Endodermal cell (in vitro differentiated cells): ENCODE data around the gene TTC28. TPM values are rescaled to one million over a fixed set of nuclear protein-coding genes. Genes with fewer than 3 reads are reported as not detected.

Experiments
- DNase-seq: peaks from one replicate; pipeline ENCODE4 v3.0.0-alpha.2; 2017
- H3K27ac ChIP-seq: 2 replicates; pipeline ENCODE4 v1.5.1; 2013; ENCODE audit warnings: mild to moderate bottlenecking, low read depth, low read length, moderate library complexity
- H3K27me3 ChIP-seq: 2 replicates; pipeline ENCODE4 v1.6.1; 2013; ENCODE audit warnings: mild to moderate bottlenecking, low read length, moderate library complexity; ENCODE audit not compliant: insufficient read depth, control insufficient read depth, poor library complexity, severe bottlenecking
- H3K36me3 ChIP-seq: 2 replicates; pipeline ENCODE4 v1.7.0; 2013; ENCODE audit warnings: mild to moderate bottlenecking, low read length, moderate library complexity; ENCODE audit not compliant: control insufficient read depth, insufficient read depth
- H3K4me1 ChIP-seq: one replicate; pipeline ENCODE4 v1.7.0; 2013; ENCODE audit warnings: low read length; ENCODE audit not compliant: control insufficient read depth, insufficient read depth
- H3K4me3 ChIP-seq: 2 replicates; pipeline ENCODE4 v1.5.1; 2013; ENCODE audit warnings: mild to moderate bottlenecking, low read length, moderate library complexity
- H3K9ac ChIP-seq: 2 replicates; pipeline ENCODE4 v1.6.1; 2013; ENCODE audit warnings: mild to moderate bottlenecking, low read length, moderate library complexity; ENCODE audit not compliant: poor library complexity, severe bottlenecking; ENCODE audit errors: extremely low read depth
- H3K9me3 ChIP-seq: 2 replicates; pipeline ENCODE4 v1.6.1; 2013; ENCODE audit warnings: mild to moderate bottlenecking, low read length, moderate library complexity; ENCODE audit not compliant: control insufficient read depth
- H3K27ac Mint-ChIP-seq: 2 replicates; pipeline ENCODE4 v1.8.0; 2020; ENCODE audit warnings: mixed read lengths
- H3K27me3 Mint-ChIP-seq: 2 replicates; pipeline ENCODE4 v1.8.0; 2021; ENCODE audit warnings: mild to moderate bottlenecking, mixed read lengths; ENCODE audit not compliant: insufficient read depth
- H3K36me3 Mint-ChIP-seq: 2 replicates; pipeline ENCODE4 v1.8.0; 2020; ENCODE audit warnings: low read depth, mixed read lengths
- H3K4me1 Mint-ChIP-seq: 2 replicates; pipeline ENCODE4 v1.8.0; 2020; ENCODE audit warnings: mixed read lengths
- H3K4me3 Mint-ChIP-seq: 2 replicates; pipeline ENCODE4 v1.8.0; 2020; ENCODE audit warnings: mild to moderate bottlenecking, moderate library complexity, mixed read lengths
- H3K9me3 Mint-ChIP-seq: 2 replicates; pipeline ENCODE4 v1.8.0; 2020; ENCODE audit warnings: mild to moderate bottlenecking, mixed read lengths
- WGBS, 2 experiments: methylation state at CpG; one replicate each; pipeline versions ENCODE4 v1.1.5 to v1.1.7; 2013; ENCODE audit warnings: missing lambda C conversion rate in 2 of 2, mixed read lengths in 1 of 2; ENCODE audit not compliant: insufficient coverage in 1 of 2, insufficient read length in 1 of 2; 5-methylcytosine and 5-hydroxymethylcytosine counted together
- total RNA-seq, 2 donors: library from RNA; stranded (reverse); fragmentation: NEBNext Ultra II Directional in 1 of 2; extraction: Animal tissue kit (Norgen Biotek cat#: 25700) in 1 of 2; gene quantifications; 2 replicates in 1 of 2; 3 replicates in 1 of 2; pipeline ENCODE4 v1.2.1, GENCODE V29; 2021
- TF ChIP-seq, protein P1 (sequence below): fragments of 200-600 bp; sonication (generic); conservative IDR thresholded peaks from 2 replicates; pipeline ENCODE4 v1.5.0; 2021; ENCODE audit warnings: antibody characterized with exemption, mild to moderate bottlenecking

TTC28 gene
- total RNA-seq, 2 donors from 2014 or later = 28.6 to 34.0 TPM

DNA sequence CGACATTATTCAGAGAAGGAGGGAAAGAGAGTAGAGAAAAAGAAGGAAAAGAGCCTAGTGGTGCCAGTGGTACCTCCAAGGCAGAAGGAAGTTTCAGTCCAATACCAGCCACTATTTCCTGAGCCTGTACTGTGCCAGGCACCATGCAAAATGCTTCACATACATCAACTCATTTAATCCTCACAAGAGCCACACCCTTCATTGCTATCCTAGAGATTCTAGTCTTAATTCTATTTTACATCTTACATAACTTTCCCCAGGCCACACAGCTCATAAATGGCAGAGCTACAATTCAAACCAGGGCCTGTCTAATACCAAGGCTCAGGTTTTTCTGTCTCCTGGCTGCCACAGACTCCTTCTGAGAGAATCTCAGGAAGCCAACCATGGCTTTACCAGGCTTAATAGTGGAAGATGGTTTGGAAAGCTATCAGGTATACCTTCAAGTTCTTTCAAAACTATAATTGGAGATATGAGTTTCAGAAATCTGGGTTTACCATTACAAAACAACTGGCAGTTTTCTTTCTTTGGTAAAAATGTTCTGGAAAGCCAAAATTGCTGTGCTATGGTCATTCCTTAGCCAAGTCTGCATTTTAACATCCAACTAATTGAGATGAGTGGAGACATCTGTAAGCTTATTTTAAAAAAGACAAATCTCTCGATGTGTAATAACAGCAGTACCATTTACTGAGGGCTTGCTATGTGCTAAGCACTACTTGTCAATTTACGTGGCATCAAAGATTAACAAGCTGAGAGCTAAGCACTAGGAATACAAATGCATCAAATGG, 535.5 kb downstream of the TTC28 start:
- H3K36me3 ChIP-seq = no peaks in the 10 kb centered on the region
- no peaks in the 10 kb centered on the region for H3K9me3 ChIP-seq
- Mint-ChIP-seq H3K27me3 (no peaks in the 10 kb centered on the region), H3K4me1 (peaks cover 2% of the 10 kb centered on the region), H3K4me3 (no peak overlapping the region), H3K27ac (no peak overlapping the region), H3K9me3 (no peaks in the 10 kb centered on the region), H3K36me3 (no peaks in the 10 kb centered on the region)
- TF ChIP-seq, protein P1, sequence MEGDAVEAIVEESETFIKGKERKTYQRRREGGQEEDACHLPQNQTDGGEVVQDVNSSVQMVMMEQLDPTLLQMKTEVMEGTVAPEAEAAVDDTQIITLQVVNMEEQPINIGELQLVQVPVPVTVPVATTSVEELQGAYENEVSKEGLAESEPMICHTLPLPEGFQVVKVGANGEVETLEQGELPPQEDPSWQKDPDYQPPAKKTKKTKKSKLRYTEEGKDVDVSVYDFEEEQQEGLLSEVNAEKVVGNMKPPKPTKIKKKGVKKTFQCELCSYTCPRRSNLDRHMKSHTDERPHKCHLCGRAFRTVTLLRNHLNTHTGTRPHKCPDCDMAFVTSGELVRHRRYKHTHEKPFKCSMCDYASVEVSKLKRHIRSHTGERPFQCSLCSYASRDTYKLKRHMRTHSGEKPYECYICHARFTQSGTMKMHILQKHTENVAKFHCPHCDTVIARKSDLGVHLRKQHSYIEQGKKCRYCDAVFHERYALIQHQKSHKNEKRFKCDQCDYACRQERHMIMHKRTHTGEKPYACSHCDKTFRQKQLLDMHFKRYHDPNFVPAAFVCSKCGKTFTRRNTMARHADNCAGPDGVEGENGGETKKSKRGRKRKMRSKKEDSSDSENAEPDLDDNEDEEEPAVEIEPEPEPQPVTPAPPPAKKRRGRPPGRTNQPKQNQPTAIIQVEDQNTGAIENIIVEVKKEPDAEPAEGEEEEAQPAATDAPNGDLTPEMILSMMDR = no peak
- H3K27ac ChIP-seq = no peak overlapping the region
- no peak overlapping the region for H3K4me3 ChIP-seq
- H3K9ac ChIP-seq = no peak overlapping the region
- 90 to 92% methylated on average over 3 of the region's 3 CpGs for WGBS, 2 experiments
- no peak for DNase-seq
- H3K4me1 ChIP-seq = no peaks in the 10 kb centered on the region
- no peaks in the 10 kb centered on the region for H3K27me3 ChIP-seq

GRCh38 chr22:28143241-28143865, 536.3 kb downstream of the TTC28 start:
- Histone ChIP-seq H3K9ac (no peak overlapping the region), H3K27ac (no peak overlapping the region), H3K4me1 (no peaks in the 10 kb centered on the region), H3K4me3 (no peak overlapping the region), H3K36me3 (no peaks in the 10 kb centered on the region), H3K9me3 (no peaks in the 10 kb centered on the region), H3K27me3 (no peaks in the 10 kb centered on the region)
- H3K9me3 Mint-ChIP-seq = no peaks in the 10 kb centered on the region
- TF ChIP-seq, protein P1 = no peak
- no peak overlapping the region for H3K27ac Mint-ChIP-seq
- no peaks in the 10 kb centered on the region for H3K36me3 Mint-ChIP-seq
- no peak for DNase-seq
- WGBS, 2 experiments = 100% methylated on average over 2 of the region's 2 CpGs; no CpG with 5 or more reads in 1 of the 2 experiments
- no peaks in the 10 kb centered on the region for H3K27me3 Mint-ChIP-seq
- no peak overlapping the region for H3K4me3 Mint-ChIP-seq
- peaks cover 2% of the 10 kb centered on the region for H3K4me1 Mint-ChIP-seq

DNA sequence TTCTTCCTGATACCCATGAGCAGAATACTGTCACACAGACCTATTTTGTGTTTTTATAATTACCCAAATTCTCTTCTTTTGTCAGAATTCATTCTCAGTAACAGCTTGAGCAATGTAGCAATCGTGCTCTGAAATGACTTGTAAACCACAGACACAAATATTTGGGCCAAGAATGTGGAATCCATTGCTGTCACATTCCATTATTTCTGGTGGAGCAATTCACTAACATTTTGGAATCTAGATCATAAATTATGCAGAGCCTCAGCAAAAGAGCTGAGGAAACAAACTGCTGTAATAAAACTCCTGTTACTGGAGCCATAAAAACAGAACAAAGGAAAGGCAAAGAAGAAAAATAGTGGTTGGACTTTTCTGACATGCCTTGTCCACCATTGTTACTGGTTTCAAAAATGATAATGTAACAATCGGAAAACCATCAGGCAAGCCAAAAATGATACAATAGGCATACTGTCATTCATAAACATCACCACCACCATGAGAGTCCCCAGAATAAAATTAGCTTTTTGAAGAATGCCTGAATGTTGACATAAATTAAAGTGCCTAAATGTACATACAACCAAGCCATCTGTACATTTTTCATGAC, 537.2 kb downstream of the TTC28 start:
- H3K27ac ChIP-seq = peak overlapping the region; percentile 50
- no peak for DNase-seq

More for the DNA sequence above, 537.2 kb downstream of the TTC28 start:
- no peak overlapping the region for H3K9ac ChIP-seq
- H3K27me3 ChIP-seq = no peaks in the 10 kb centered on the region
- Mint-ChIP-seq H3K4me1 (peaks cover 2% of the 10 kb centered on the region), H3K36me3 (no peaks in the 10 kb centered on the region), H3K27me3 (no peaks in the 10 kb centered on the region), H3K4me3 (no peak overlapping the region), H3K9me3 (no peaks in the 10 kb centered on the region), H3K27ac (no peak overlapping the region)
- TF ChIP-seq, protein P1 = no peak
- H3K36me3 ChIP-seq = no peaks in the 10 kb centered on the region
- no peak overlapping the region for H3K4me3 ChIP-seq
- H3K4me1 ChIP-seq = no peaks in the 10 kb centered on the region
- no peaks in the 10 kb centered on the region for H3K9me3 ChIP-seq
- 76 to 93% methylated on average over 2 of the region's 2 CpGs for WGBS, 2 experiments
